SU-DHL-6 (cell line): ENCODE data around the gene SLC17A2.

Experiments
- CTCF ChIP-seq: fragments of 200-600 bp; sonication (generic); IDR thresholded peaks from one replicate; pipeline ENCODE4 v1.5.1; 2017; ENCODE audit warnings: antibody characterized with exemption, mild to moderate bottlenecking, low read length, moderate library complexity; ENCODE audit not compliant: insufficient read depth, poor library complexity, severe bottlenecking
- EZH2phosphoT487 ChIP-seq: fragments of 200-600 bp; sonication (generic), shearing (Covaris generic); conservative IDR thresholded peaks from 2 replicates; pipeline ENCODE4 v1.6.1; 2018; ENCODE audit warnings: mild to moderate bottlenecking, antibody characterized with exemption, low read length, moderate library complexity, mixed read lengths

- TF ChIP-seq CTCF (no peak), EZH2phosphoT487 (no peak)
Measured at GRCh38 chr6:25972128-25972527, 41.6 kb upstream of the SLC17A2 start.
